HEK293T (cell line): ENCODE measurements around the gene IL2RA.

Source experiments
- CTCF ChIA-PET: fragments of 350-600 bp; formaldehyde crosslinking; extraction: SDS; loops from one replicate; lab custom pipeline; 2021; ENCODE audit warnings: antibody characterized with exemption, inconsistent platforms; lab: Yijun Ruan, JAX
- POLR2A ChIA-PET: fragments of 350-600 bp; formaldehyde crosslinking; extraction: SDS; loops from one replicate; lab custom pipeline; 2020; ENCODE audit warnings: antibody characterized with exemption, inconsistent platforms; lab: Yijun Ruan, JAX
- DNase-seq: peaks from one replicate; pipeline ENCODE4 v3.0.0; 2012; ENCODE audit warnings: mixed read lengths; ENCODE audit errors: extremely low spot score
- ARNT ChIP-seq: fragments of 450-650 bp; IDR thresholded peaks from 2 replicates; pipeline ENCODE4 v1.6.1; 2017; ENCODE audit warnings: mild to moderate bottlenecking
- BHLHE40 ChIP-seq: fragments of 450-650 bp; IDR thresholded peaks from 2 replicates; pipeline ENCODE4 v1.6.1; 2016; ENCODE audit warnings: mild to moderate bottlenecking, moderate library complexity, borderline replicate concordance
- CTBP1 ChIP-seq: fragments of 450-650 bp; IDR thresholded peaks from 2 replicates; pipeline ENCODE4 v1.6.1; 2016; ENCODE audit warnings: borderline replicate concordance
- ELF4 ChIP-seq: fragments of 450-650 bp; IDR thresholded peaks from 2 replicates; pipeline ENCODE4 v1.6.1; 2017; ENCODE audit warnings: antibody characterized with exemption
- FOXA1 ChIP-seq: fragments of 450-650 bp; IDR thresholded peaks from 2 replicates; pipeline ENCODE4 v1.6.1; 2016; ENCODE audit warnings: mild to moderate bottlenecking
- FOXK2 ChIP-seq: fragments of 450-650 bp; IDR thresholded peaks from 2 replicates; pipeline ENCODE4 v1.6.1; 2016; ENCODE audit warnings: mild to moderate bottlenecking
- FOXM1 ChIP-seq: fragments of 450-650 bp; IDR thresholded peaks from 2 replicates; pipeline ENCODE4 v1.6.1; 2017; ENCODE audit warnings: mild to moderate bottlenecking, borderline replicate concordance
- HDGF ChIP-seq: fragments of 450-650 bp; IDR thresholded peaks from 2 replicates; pipeline ENCODE4 v1.6.1; 2017; ENCODE audit warnings: antibody characterized with exemption, borderline replicate concordance
- L3MBTL2 ChIP-seq: fragments of 450-650 bp; conservative IDR thresholded peaks from 2 replicates; pipeline ENCODE4 v1.6.1; 2016; ENCODE audit warnings: mild to moderate bottlenecking
- LEF1 ChIP-seq: fragments of 450-650 bp; IDR thresholded peaks from 2 replicates; pipeline ENCODE4 v1.6.1; 2017; ENCODE audit warnings: mild to moderate bottlenecking, borderline replicate concordance
- NFRKB ChIP-seq: fragments of 450-650 bp; IDR thresholded peaks from 2 replicates; pipeline ENCODE4 v1.6.1; 2016; ENCODE audit warnings: mild to moderate bottlenecking, moderate library complexity
- SP1 ChIP-seq: fragments of 450-650 bp; IDR thresholded peaks from 2 replicates; pipeline ENCODE4 v1.6.1; 2017
- SUZ12 ChIP-seq: fragments of 450-650 bp; IDR thresholded peaks from 2 replicates; pipeline ENCODE4 v1.6.1; 2016; ENCODE audit warnings: mild to moderate bottlenecking
- TARDBP ChIP-seq: fragments of 450-650 bp; IDR thresholded peaks from 2 replicates; pipeline ENCODE4 v1.6.1; 2016
- ZNF384 ChIP-seq: fragments of 450-650 bp; IDR thresholded peaks from 2 replicates; pipeline ENCODE4 v1.6.1; 2016
- TF ChIP-seq, protein P1 (sequence below): fragments of 450-650 bp; IDR thresholded peaks from 2 replicates; pipeline ENCODE4 v1.6.1; 2016

The IL2RA gene

DNA sequence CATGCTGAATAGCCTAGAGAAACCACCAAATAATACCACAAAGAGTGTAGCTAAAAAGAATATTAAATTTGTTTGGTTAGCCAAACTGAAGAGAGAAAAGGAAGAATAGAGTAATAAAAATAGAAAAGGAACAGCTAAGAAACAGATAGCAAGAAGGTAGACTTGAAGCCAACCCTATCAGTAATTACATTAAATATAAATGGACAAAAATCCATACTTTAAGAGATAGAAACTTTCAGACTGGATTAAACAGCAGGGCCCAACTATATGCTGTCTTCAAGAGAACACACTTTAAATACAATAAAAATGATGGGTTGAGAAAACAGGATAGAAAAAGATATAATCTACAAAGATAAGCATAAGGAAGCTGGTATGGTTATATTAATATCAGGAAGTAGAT, 31.2 kb downstream of the IL2RA start:
- TF ChIP-seq SUZ12, result no peak
- no peak for TF ChIP-seq CTBP1
- TF ChIP-seq TARDBP, result no peak
- no peak for TF ChIP-seq SP1
- no peak for TF ChIP-seq BHLHE40
- no peak for TF ChIP-seq FOXA1
- TF ChIP-seq FOXM1, result no peak
- TF ChIP-seq ARNT, result no peak
- no peak for TF ChIP-seq FOXK2
- no peak for TF ChIP-seq NFRKB
- TF ChIP-seq ELF4, result no peak
- TF ChIP-seq L3MBTL2, result no peak
- TF ChIP-seq, protein P1, sequence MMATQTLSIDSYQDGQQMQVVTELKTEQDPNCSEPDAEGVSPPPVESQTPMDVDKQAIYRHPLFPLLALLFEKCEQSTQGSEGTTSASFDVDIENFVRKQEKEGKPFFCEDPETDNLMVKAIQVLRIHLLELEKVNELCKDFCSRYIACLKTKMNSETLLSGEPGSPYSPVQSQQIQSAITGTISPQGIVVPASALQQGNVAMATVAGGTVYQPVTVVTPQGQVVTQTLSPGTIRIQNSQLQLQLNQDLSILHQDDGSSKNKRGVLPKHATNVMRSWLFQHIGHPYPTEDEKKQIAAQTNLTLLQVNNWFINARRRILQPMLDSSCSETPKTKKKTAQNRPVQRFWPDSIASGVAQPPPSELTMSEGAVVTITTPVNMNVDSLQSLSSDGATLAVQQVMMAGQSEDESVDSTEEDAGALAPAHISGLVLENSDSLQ, result no peak
- TF ChIP-seq HDGF, result no peak
- TF ChIP-seq LEF1, result no peak
- TF ChIP-seq ZNF384, result no peak
- ChIA-PET CTCF (no interaction called here), POLR2A (no interaction called here)
- DNase-seq, result no peak

DNA sequence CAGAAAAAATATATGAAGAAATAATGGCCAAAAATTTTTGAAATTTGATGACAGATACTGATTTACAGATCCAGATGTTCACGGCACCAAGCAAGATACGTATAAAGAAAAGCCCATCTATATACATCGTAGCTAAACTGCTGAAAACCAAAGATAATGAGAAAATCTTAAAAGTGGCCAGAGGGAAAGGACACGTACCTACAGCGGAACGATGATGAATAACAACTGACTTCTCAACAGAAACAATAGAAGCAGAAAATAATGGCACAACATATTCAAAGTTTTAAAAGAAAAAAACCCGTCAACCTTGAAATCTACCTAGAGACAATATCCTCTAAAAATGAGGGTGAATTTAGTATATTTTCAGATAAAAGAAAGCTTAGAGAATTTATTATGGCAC, 31.9 kb downstream of the IL2RA start:
- POLR2A ChIA-PET, result no interaction called here
- TF ChIP-seq ZNF384, result no peak
- no peak for TF ChIP-seq FOXM1
- TF ChIP-seq SP1, result no peak
- no peak for TF ChIP-seq HDGF
- no peak for TF ChIP-seq FOXA1
- TF ChIP-seq TARDBP, result no peak
- no peak for TF ChIP-seq BHLHE40
- TF ChIP-seq CTBP1, result no peak
- TF ChIP-seq L3MBTL2, result no peak
- TF ChIP-seq FOXK2, result no peak
- no peak for TF ChIP-seq ELF4
- TF ChIP-seq LEF1, result no peak
- no peak for TF ChIP-seq ARNT
- no peak for TF ChIP-seq SUZ12
- TF ChIP-seq, protein P1, result no peak
- no peak for TF ChIP-seq NFRKB

DNA sequence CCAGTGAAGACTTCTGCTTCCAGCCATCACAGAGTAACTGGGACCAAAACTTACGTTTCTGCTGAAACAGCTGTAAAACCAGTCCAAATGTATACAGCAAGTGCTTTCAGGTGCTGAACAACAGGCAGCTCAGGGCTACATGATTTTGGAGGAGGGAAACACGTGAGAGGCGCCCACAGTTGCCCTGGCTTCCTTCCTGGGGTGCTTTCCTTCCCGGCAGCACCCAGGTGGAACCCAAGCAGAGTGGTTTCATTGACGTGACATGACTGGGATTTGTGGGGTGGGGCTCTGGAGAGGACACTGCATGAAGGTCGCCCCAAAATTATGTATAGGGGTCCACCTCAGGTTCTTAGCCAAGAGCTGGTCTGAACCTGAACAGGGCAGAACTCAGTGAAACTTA, 34.2 kb downstream of the IL2RA start:
- ChIA-PET POLR2A (no interaction called here), CTCF (no interaction called here)
- no peak for DNase-seq
- no peak for TF ChIP-seq SP1

More for the DNA sequence above, 31.9 kb downstream of the IL2RA start:
- CTCF ChIA-PET, result no interaction called here
- DNase-seq, result no peak

DNA sequence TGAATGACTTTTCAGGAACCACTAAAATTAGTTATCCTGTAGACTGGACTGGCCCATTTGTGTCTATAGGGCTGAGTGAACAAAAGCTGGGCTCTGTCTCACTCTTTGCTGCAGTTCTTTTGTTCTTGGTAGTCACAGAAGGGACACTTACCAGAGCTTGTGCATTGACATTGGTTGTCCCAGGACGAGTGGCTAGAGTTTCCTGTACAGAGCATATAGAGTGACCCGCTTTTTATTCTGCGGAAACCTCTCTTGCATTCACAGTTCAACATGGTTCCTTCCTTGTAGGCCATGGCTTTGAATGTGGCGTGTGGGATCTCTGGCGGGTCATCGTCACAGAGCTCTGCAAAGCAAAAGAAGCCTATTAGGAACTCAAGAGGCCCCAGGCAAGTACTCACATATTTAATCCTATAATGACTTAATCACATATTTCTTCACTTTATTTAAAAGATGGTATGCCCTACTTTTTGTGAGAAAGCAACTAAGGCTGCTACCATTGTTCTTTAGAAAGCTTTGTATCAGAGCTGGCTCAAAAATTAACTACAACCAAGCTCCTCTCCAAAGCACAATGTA, 36.4 kb downstream of the IL2RA start:
- DNase-seq, result no peak
- no peak for TF ChIP-seq NFRKB
- no peak for TF ChIP-seq FOXK2
- TF ChIP-seq ARNT, result no peak
- no peak for TF ChIP-seq HDGF
- no peak for TF ChIP-seq TARDBP
- TF ChIP-seq ELF4, result no peak
- TF ChIP-seq L3MBTL2, result no peak
- TF ChIP-seq SP1, result no peak
- TF ChIP-seq FOXM1, result no peak
- TF ChIP-seq SUZ12, result no peak
- TF ChIP-seq CTBP1, result no peak
- TF ChIP-seq, protein P1, result no peak
- no peak for TF ChIP-seq LEF1
- TF ChIP-seq BHLHE40, result no peak
- no peak for TF ChIP-seq FOXA1
- ChIA-PET POLR2A (no interaction called here), CTCF (no interaction called here)

DNA sequence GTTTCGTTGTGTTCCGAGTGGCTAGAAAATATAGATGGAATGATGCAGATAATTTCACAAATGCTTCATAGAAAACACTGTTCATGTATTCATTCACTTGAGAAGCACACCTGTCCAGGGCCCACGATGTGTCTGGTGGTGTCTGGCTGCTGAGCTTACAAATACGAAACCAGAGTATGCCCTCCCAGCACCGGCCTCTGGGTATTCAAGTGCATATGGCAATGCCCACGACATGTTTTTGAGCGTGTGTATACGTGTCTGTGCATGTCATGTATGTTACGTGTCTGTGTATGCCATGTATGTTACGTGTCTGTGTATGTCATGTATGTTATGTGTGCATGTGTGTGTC, 37.9 kb downstream of the IL2RA start:
- no peak for DNase-seq
- ChIA-PET POLR2A (no interaction called here), CTCF (no interaction called here)
- TF ChIP-seq HDGF (no peak), TARDBP (no peak), CTBP1 (no peak), L3MBTL2 (no peak), SP1 (no peak), NFRKB (no peak), SUZ12 (no peak), FOXK2 (no peak), BHLHE40 (no peak), ZNF384 (no peak)

DNA sequence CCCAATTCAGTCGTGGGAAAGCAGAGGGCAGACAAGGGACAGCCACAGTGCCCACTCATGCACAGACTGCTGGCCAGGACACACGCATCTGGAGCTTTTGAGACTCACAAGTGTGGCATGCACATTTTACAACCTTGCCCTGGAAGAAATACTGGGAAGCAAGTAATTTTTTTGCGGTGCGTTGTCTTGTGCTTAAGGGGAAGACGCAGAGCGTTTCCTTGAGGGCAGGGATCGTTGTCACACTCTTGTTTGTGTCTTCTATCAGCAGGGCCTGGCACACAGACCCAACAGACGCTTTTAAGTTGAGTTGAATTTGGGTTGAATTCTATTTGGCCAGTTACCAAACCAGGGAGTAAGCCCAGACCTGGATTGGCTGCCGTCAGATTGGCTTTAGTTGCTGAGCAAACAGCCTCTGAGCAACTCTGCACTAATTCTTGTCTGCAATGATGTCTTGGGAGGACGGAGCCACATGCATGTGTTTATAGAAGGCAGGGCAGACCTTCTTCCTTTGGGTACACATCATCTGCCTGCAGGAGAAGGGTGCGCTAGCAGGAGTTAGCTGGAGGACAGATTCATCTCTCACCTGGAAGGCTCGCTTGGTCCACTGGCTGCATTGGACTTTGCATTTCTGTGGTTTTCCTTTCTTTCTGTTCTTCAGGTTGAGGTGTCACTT, 38.4 kb downstream of the IL2RA start:
- CTCF ChIA-PET, result no interaction called here
- TF ChIP-seq L3MBTL2, result no peak
- POLR2A ChIA-PET, result no interaction called here
- no peak for DNase-seq

DNA sequence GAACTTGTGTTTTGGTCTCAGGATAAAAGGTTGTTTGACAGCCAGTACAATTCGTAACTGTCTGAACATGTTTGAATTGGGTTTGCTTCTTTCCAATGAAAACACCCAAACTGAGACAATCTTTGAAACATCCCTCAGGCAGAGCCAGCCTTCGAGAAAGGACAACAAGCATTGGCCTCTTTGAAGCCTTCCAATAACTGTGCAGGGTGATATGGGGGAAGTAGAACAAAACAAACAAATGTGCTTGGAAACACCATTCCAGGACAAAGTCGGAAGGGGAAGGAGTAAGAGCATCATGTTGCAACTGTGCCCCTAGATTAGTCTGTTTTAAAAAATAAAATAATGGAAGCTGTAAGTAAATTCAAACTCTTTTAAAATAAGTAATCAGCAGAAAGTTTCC, 39.5 kb downstream of the IL2RA start:
- no peak for DNase-seq
- POLR2A ChIA-PET, result interaction anchor here (0.6 kb wide), 1 partner anchor 70 kb away, joined by 3 read pairs; no protein-coding TSS in a partner anchor
- TF ChIP-seq LEF1 (no peak), SUZ12 (no peak), ZNF384 (no peak), SP1 (no peak), NFRKB (no peak), CTBP1 (no peak), FOXK2 (no peak), TARDBP (no peak), HDGF (no peak), BHLHE40 (no peak), FOXA1 (no peak), FOXM1 (no peak), L3MBTL2 (no peak), ELF4 (no peak), ARNT (no peak)
- TF ChIP-seq, protein P1, result no peak
- CTCF ChIA-PET, result no interaction called here
